ENCODE measurements around the gene ADIG. TPM values are rescaled to one million over a fixed set of nuclear protein-coding genes. Genes with fewer than 3 reads are reported as not detected.
A peak's percentile ranks its signal among the peaks of the same experiment; 100 is the strongest.

ADIG gene
- total RNA-seq, 1 donor from 2014 or later = not detected

DNA sequence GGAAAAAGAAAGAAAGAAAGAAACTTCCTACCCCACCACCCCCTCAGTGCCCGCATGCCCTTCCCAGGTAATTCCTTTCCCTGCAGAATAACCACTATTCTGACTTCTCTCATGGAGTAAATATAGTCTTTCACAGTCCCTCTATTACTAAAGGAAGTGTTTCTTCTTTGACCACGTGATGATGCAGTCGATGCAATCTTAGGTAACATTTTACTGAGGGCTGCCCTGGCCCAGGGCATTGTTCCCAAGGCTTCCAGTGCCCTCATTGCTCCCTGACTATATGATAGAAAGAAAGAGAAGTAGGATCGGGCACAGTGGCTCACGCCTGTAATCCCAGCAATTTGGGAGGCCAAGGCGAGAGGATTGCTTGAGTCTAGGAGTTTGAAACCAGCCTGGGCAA, 49.7 kb downstream of the ADIG start:
- no peak for DNase-seq (ENCODE audit: low read depth in 2 of 2)

DNA sequence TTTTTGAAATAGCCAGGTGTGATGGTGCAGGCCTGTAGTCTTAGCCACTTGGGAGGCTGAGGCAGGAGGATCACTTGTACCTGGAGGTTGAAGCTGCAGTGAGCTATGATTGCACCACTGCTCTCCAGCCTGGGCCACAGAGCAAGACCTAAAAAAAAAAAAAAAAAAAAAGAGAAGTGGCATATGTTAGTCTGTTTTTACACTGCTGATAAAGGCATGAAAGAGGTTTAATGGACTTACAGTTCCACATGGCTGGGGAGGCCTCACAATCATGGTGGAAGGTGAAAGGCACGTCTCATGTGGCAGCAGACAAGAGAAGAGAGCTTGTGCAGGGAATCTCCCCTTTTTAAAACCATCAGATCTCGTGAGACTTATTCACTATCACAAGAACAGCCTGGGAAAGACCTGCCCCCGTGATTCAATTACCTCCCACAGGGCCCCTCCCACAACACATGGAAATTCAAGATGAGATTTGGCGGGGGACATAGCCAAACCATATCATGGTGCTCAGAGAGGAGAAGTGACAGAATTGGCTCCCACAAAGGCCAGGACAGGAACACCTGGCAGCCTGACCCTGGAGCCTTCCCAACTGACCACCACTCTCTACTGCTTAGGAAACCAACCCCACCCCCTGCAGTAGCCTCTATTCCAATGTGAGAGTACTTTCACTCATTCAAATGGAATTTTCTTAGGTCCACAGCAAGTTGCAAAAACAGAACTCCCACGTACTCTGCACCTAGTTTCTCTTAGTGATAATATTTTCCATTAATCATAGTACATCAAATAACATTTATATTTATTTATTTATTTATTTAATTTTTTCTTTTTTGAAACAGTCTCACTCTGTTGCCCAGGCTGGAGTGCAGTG, 50.4 kb downstream of the ADIG start:
- DNase-seq (ENCODE audit: low read depth in 2 of 2) = no peak

DNA sequence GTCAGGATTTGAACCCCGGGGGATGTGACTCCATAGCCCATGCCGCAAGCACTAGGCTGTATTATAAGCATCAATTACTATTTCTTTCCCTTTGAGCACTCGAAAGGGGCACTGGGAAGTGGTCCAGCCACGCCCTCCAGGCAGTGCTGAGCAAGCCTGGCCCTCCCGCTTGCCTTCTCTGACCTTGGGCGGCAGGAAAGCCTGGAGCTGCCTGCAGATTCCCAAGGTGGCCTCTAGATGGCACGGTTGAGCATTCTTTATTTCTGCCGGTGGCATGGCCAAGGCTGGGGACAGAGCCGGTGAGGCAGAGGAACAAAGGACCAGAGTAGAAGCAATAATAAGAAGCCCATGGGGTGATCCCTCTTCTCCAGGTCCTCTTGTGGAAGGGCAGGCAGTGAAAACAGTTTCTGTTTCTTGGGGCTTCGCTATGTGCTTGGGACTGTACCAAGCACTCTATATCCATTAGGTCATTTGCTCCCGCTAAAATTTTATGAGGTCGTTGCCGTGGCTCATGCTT, 52.6 kb downstream of the ADIG start:
- peak; percentile 17 to 55 for DNase-seq (ENCODE audit: low read depth in 2 of 2)

DNA sequence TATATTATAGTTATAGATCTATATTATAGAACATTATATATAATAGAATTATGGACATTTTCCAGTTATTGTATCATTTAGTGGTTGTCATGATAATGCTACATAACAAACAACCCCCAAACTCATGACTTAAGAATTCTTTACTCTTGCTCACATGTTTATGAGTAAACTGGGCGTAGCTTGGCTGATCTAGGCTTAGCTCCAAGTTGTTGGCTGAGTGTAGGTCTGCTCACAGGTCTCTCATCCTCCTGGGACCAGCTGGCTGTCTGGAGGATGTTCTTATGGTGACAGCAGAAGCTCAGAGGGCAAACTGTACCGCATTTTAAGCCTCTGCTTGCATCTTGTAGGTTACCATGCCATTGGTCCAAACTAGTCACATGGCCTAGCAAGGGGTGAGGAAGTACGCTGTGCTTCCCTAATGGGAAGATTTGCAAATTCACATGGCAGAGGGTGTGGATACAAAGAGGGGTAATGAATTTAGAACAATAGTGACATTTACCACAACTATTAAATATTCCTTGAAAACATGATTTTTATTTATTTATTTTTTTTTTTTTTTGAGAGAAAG, 54.8 kb downstream of the ADIG start:
- DNase-seq (ENCODE audit: low read depth in 2 of 2) = peak in 1 of 2 donors; percentile 14

Other genes with a start within 250 kb of the ADIG start
- under 0.01 and 0.13 TPM in 2 replicates for gene LBP, start 234.7 kb upstream of the ADIG start, total RNA-seq
- 5.1 and 7.0 TPM in 2 replicates for gene SNHG17, start 145.9 kb upstream of the ADIG start, total RNA-seq
- gene RALGAPB, start 108.4 kb upstream of the ADIG start, total RNA-seq = 16.3 and 21.1 TPM in 2 replicates
- gene ARHGAP40, start 20.6 kb downstream of the ADIG start, total RNA-seq = not detected in 2 replicates
- not detected in 2 replicates for gene SLC32A1, start 143.3 kb downstream of the ADIG start, total RNA-seq
- 6.9 and 7.3 TPM in 2 replicates for gene ACTR5, start 167.3 kb downstream of the ADIG start, total RNA-seq
- gene PPP1R16B, start 224.5 kb downstream of the ADIG start, total RNA-seq = 135 and 166 TPM in 2 replicates